H1 (cell line): ENCODE data around the gene NIPAL3. TPM values are rescaled to one million over a fixed set of nuclear protein-coding genes. Genes with fewer than 3 reads are reported as not detected.

ENCODE experiments used
- CTCF ChIA-PET: fragments of 300-600 bp; sonication (Branson Sonifier 250); formaldehyde crosslinking; loops from one replicate; lab custom pipeline; 2021; ENCODE audit not compliant: partially characterized antibody; lab: Charles Lee
- POLR2A ChIA-PET: fragments of 300-600 bp; sonication (Branson Sonifier 250); formaldehyde crosslinking; loops from one replicate; lab custom pipeline; 2021; ENCODE audit warnings: inconsistent platforms; ENCODE audit not compliant: partially characterized antibody; lab: Charles Lee
- DNase-seq, 2 experiments: peaks; one replicate each; pipeline versions ENCODE4 v3.0.0 to v3.0.0-alpha.2; 2010 to 2022; ENCODE audit warnings: low spot score in 2 of 2, low read depth in 1 of 2, mixed read lengths in 1 of 2
- FAIRE-seq: peaks from 2 replicates; lab custom pipeline; 2011; peaks lifted over from hg19 to GRCh38; lab: Jason Lieb, UNC
- H2AFZ ChIP-seq: 2 replicates; pipeline ENCODE4 v1.8.1; 2012; ENCODE audit warnings: low read length, inconsistent platforms
- H2AK5ac ChIP-seq: 2 replicates; pipeline ENCODE4 v1.6.1; 2013; ENCODE audit warnings: low read depth, low read length
- H2BK120ac ChIP-seq: replicated peaks from 2 replicates; pipeline ENCODE3; 2013; ENCODE audit warnings: low read depth, low read length, inconsistent platforms
- H2BK12ac ChIP-seq: 2 replicates; pipeline ENCODE4 v1.6.1; 2013; ENCODE audit warnings: low read depth, low read length
- H2BK15ac ChIP-seq: 2 replicates; pipeline ENCODE4 v1.6.1; 2013; ENCODE audit warnings: low read length
- H2BK20ac ChIP-seq: 2 replicates; pipeline ENCODE4 v1.6.1; 2013; ENCODE audit warnings: low read length
- H2BK5ac ChIP-seq: 2 replicates; pipeline ENCODE4 v1.6.1; 2013; ENCODE audit warnings: low read depth, low read length
- H3K14ac ChIP-seq: 2 replicates; pipeline ENCODE4 v1.6.1; 2013; ENCODE audit warnings: inconsistent platforms; ENCODE audit not compliant: insufficient read length
- H3K18ac ChIP-seq: 2 replicates; pipeline ENCODE4 v1.6.1; 2013; ENCODE audit warnings: low read length; ENCODE audit errors: extremely low read depth
- H3K23ac ChIP-seq: 2 replicates; pipeline ENCODE4 v1.6.1; 2013; ENCODE audit warnings: inconsistent platforms; ENCODE audit not compliant: insufficient read length
- H3K23me2 ChIP-seq: 2 replicates; pipeline ENCODE4 v1.6.1; 2013; ENCODE audit warnings: low read depth, low read length
- H3K27ac ChIP-seq: 2 replicates; pipeline ENCODE4 v1.6.1; 2011; ENCODE audit warnings: low read depth, low read length, inconsistent platforms
- H3K27me3 ChIP-seq, 4 experiments: replicated peaks in 1 of 4; 1 replicate in 1 of 4; 2 replicates in 3 of 4; pipeline versions ENCODE4 v1.6.1 to v1.8.1; 2011 to 2013; ENCODE audit warnings: low read length in 3 of 4, mild to moderate bottlenecking in 3 of 4, inconsistent platforms in 2 of 4, mixed read lengths in 2 of 4, moderate library complexity in 1 of 4; ENCODE audit not compliant: control insufficient read depth in 3 of 4, insufficient read depth in 3 of 4; ENCODE audit errors: extremely low read depth in 1 of 4
- H3K36me3 ChIP-seq, 4 experiments: 2 replicates each; pipeline versions ENCODE4 v1.6.1 to v1.8.1; 2011 to 2013; ENCODE audit warnings: mild to moderate bottlenecking in 4 of 4, low read length in 3 of 4, moderate library complexity in 2 of 4, control low read depth in 1 of 4, inconsistent platforms in 1 of 4; ENCODE audit not compliant: insufficient read depth in 4 of 4, control insufficient read depth in 2 of 4
- H3K4ac ChIP-seq: replicated peaks from 2 replicates; pipeline ENCODE3; 2013; ENCODE audit warnings: low read length, low read depth, mixed read lengths, inconsistent platforms; ENCODE audit not compliant: insufficient read length
- H3K4me1 ChIP-seq, 4 experiments: replicated peaks in 1 of 4; 1 replicate in 1 of 4; 2 replicates in 3 of 4; pipeline versions ENCODE4 v1.6.1 to v1.8.1; 2011 to 2013; ENCODE audit warnings: low read length in 3 of 4, inconsistent platforms in 2 of 4, mixed read lengths in 1 of 4; ENCODE audit not compliant: insufficient read depth in 4 of 4, control insufficient read depth in 3 of 4
- H3K4me2 ChIP-seq, 2 experiments: 2 replicates each; pipeline versions ENCODE4 v1.6.1 to v1.8.1; 2011 to 2013; ENCODE audit warnings: low read depth in 2 of 2, low read length in 2 of 2, control low read depth in 1 of 2, inconsistent platforms in 1 of 2, mild to moderate bottlenecking in 1 of 2; ENCODE audit not compliant: insufficient read depth in 1 of 2
- H3K4me3 ChIP-seq, 4 experiments: fragments of 200-600, 300-600 bp in 1 of 4; sonication (generic), shearing (Covaris generic), sonication (Bioruptor Twin) in 1 of 4; 2 replicates each; pipeline versions ENCODE4 v1.5.1 to v1.8.1; 2011 to 2016; ENCODE audit warnings: low read length in 4 of 4, low read depth in 3 of 4, control low read depth in 2 of 4, inconsistent platforms in 2 of 4, mild to moderate bottlenecking in 2 of 4, mixed read lengths in 1 of 4, moderate library complexity in 1 of 4; ENCODE audit not compliant: insufficient read depth in 2 of 4; ENCODE audit errors: extremely low read depth in 1 of 4
- H3K56ac ChIP-seq: replicated peaks from 2 replicates; pipeline ENCODE3; 2013; ENCODE audit warnings: low read depth, mild to moderate bottlenecking, mixed read lengths, low read length, inconsistent platforms; ENCODE audit not compliant: insufficient read length
- H3K79me1 ChIP-seq: 2 replicates; pipeline ENCODE4 v1.6.1; 2013; ENCODE audit warnings: low read depth, low read length, control low read depth
- H3K79me2 ChIP-seq, 2 experiments: 2 replicates each; pipeline versions ENCODE4 v1.6.1 to v1.8.1; 2012 to 2013; ENCODE audit warnings: low read length in 2 of 2, mild to moderate bottlenecking in 2 of 2, inconsistent platforms in 1 of 2; ENCODE audit not compliant: insufficient read depth in 2 of 2, control insufficient read depth in 1 of 2
- H3K9ac ChIP-seq, 4 experiments: replicated peaks in 1 of 4; 1 replicate in 1 of 4; 2 replicates in 3 of 4; pipeline versions ENCODE4 v1.6.1 to v1.8.1; 2011 to 2013; ENCODE audit warnings: low read depth in 3 of 4, low read length in 3 of 4, control low read depth in 2 of 4, mild to moderate bottlenecking in 2 of 4, moderate library complexity in 2 of 4, inconsistent platforms in 1 of 4; ENCODE audit errors: extremely low read depth in 1 of 4
- H3K9me3 ChIP-seq, 2 experiments: 2 replicates each; pipeline versions ENCODE4 v1.6.1 to v1.8.1; 2012 to 2013; ENCODE audit warnings: mild to moderate bottlenecking in 2 of 2, moderate library complexity in 2 of 2, control low read depth in 1 of 2, inconsistent platforms in 1 of 2, low read depth in 1 of 2, low read length in 1 of 2, mixed read lengths in 1 of 2; ENCODE audit not compliant: insufficient read depth in 2 of 2
- H4K20me1 ChIP-seq, 2 experiments: replicated peaks in 1 of 2; 2 replicates each; pipeline versions ENCODE3 to v1.8.1; 2011 to 2013; ENCODE audit warnings: inconsistent platforms in 2 of 2, low read length in 2 of 2, mild to moderate bottlenecking in 1 of 2; ENCODE audit not compliant: insufficient read depth in 2 of 2, control insufficient read depth in 1 of 2
- H4K5ac ChIP-seq: 2 replicates; pipeline ENCODE4 v1.6.1; 2013; ENCODE audit warnings: low read length, low read depth, mixed read lengths, inconsistent platforms; ENCODE audit not compliant: insufficient read length
- H4K8ac ChIP-seq: 2 replicates; pipeline ENCODE4 v1.8.0; 2013; ENCODE audit warnings: mild to moderate bottlenecking, moderate library complexity, low read length, inconsistent platforms; ENCODE audit not compliant: insufficient read depth; ENCODE audit errors: extremely low read depth
- H4K91ac ChIP-seq: replicated peaks from 2 replicates; pipeline ENCODE3; 2013; ENCODE audit warnings: low read length, mixed read lengths, inconsistent platforms; ENCODE audit not compliant: insufficient read length
- BRCA1 ChIP-seq: IDR thresholded peaks from 2 replicates; pipeline ENCODE4 v1.6.1; 2012; ENCODE audit warnings: low read depth, low read length, improper control_type of control experiment
- CTCF ChIP-seq, 3 experiments: IDR thresholded peaks; 1 replicate in 2 of 3; 2 replicates in 1 of 3; pipeline versions ENCODE4 v1.5.1 to v1.6.1; 2011; ENCODE audit warnings: low read length in 3 of 3, mild to moderate bottlenecking in 3 of 3, inconsistent platforms in 2 of 3, low read depth in 1 of 3, moderate library complexity in 1 of 3; ENCODE audit not compliant: insufficient read depth in 1 of 3; ENCODE audit errors: control extremely low read depth in 1 of 3
- FOSL1 ChIP-seq: IDR thresholded peaks from 2 replicates; pipeline ENCODE4 v1.6.1; 2011; ENCODE audit warnings: mild to moderate bottlenecking, low read depth, low read length, moderate library complexity; ENCODE audit not compliant: insufficient read depth
- GABPA ChIP-seq: IDR thresholded peaks from 2 replicates; pipeline ENCODE4 v1.6.1; 2011; ENCODE audit warnings: mild to moderate bottlenecking, low read length, moderate library complexity, borderline replicate concordance; ENCODE audit not compliant: insufficient read depth
- MAX ChIP-seq: IDR thresholded peaks from 2 replicates; pipeline ENCODE4 v1.6.1; 2012; ENCODE audit warnings: inconsistent platforms
- RBBP5 ChIP-seq: IDR thresholded peaks from 2 replicates; pipeline ENCODE4 v1.7.1; 2012; ENCODE audit warnings: low read depth, mild to moderate bottlenecking, inconsistent platforms, low read length, moderate library complexity, borderline replicate concordance
- RXRA ChIP-seq: IDR thresholded peaks from 2 replicates; pipeline ENCODE4 v1.6.1; 2011; ENCODE audit warnings: low read depth, mild to moderate bottlenecking, low read length, moderate library complexity; ENCODE audit not compliant: insufficient read depth
- SIX5 ChIP-seq: IDR thresholded peaks from 2 replicates; pipeline ENCODE4 v1.6.1; 2011; ENCODE audit warnings: mild to moderate bottlenecking, low read depth, low read length
- WGBS, 2 experiments: shearing (Covaris generic) in 1 of 2; methylation state at CpG; one replicate each; pipeline versions ENCODE4 v1.1.6 to v1.1.7; 2013 to 2015; ENCODE audit warnings: low lambda C conversion rate in 2 of 2, mixed read lengths in 2 of 2, inconsistent platforms in 1 of 2, low coverage in 1 of 2, missing lambda C conversion rate in 1 of 2; ENCODE audit not compliant: insufficient replicate concordance in 2 of 2, insufficient coverage in 1 of 2, insufficient read length in 1 of 2; ENCODE audit errors: extremely low coverage in 1 of 2, missing lambda C conversion rate in 1 of 2; 5-methylcytosine and 5-hydroxymethylcytosine counted together
- polyA plus RNA-seq, 7 experiments: library from polyadenylated mRNA; depleted of rRNA in 3 of 7; stranded (reverse) in 5 of 7; unstranded in 2 of 7; fragments of >200 nt in 5 of 7; fragments of 200-250 nt in 2 of 7; gene quantifications; 1 replicate in 5 of 7; 2 replicates in 1 of 7; 4 replicates in 1 of 7; pipeline versions ENCODE4 v1.2.1 to v1.2.3, GENCODE V29; 2011 to 2013; ENCODE audit warnings: missing spikeins in 2 of 7, mixed read lengths in 2 of 7
- total RNA-seq: library from RNA; stranded (reverse); fragmentation: NEBNext Ultra II Directional; extraction: Animal tissue kit (Norgen Biotek cat#: 25700); gene quantifications from 2 replicates; pipeline ENCODE4 v1.2.1, GENCODE V29; 2021

The NIPAL3 gene
- total and polyA plus RNA-seq, 2 of the 8 experiments (the other 6 are each of a cell fraction or from before 2014, with no cell fraction given): 8.8 to 11.0 TPM

GRCh38 chr1:24489674-24490073 lies 74.1 kb downstream of the NIPAL3 start:
- H3K79me2 ChIP-seq: no peaks in the 10 kb centered on the region
- H3K27ac ChIP-seq: no peak overlapping the region
- no peak overlapping the region for H2BK15ac ChIP-seq
- no peak overlapping the region for H3K23ac ChIP-seq
- H3K23me2 ChIP-seq: no peaks in the 10 kb centered on the region
- H2BK120ac ChIP-seq: no peak overlapping the region
- DNase-seq (no peak), FAIRE-seq (no peak)
- peaks cover 16 to 18% of the 10 kb centered on the region in 2 experiments; a peak in 3 of 4 replicates for H3K9me3 ChIP-seq
- H2AFZ ChIP-seq: no peak overlapping the region
- ChIA-PET CTCF (interaction anchor here (0.7 to 2.9 kb wide), 6 partner anchors 13 to 98 kb away, joined by 3 to 12 read pairs (median 5); partner anchors contain the start of gene RCAN3), POLR2A (interaction anchor here (1.0 kb wide), 1 partner anchor 8 kb away, joined by 3 read pairs; no protein-coding TSS in a partner anchor)
- H3K9ac ChIP-seq: no peak overlapping the region
- no peak overlapping the region for H3K4me2 ChIP-seq
- no peak overlapping the region for H3K18ac ChIP-seq
- H2BK5ac ChIP-seq: no peak overlapping the region
- no peaks in the 10 kb centered on the region for H4K20me1 ChIP-seq
- H2BK12ac ChIP-seq: no peak overlapping the region
- no peak overlapping the region for H3K4ac ChIP-seq
- H3K4me1 ChIP-seq: no peaks in the 10 kb centered on the region; a peak in 1 of 7 replicates
- no peak overlapping the region for H4K5ac ChIP-seq
- no peak overlapping the region for H3K56ac ChIP-seq
- H3K4me3 ChIP-seq: no peak overlapping the region
- H2AK5ac ChIP-seq: no peak overlapping the region
- H4K8ac ChIP-seq: no peak overlapping the region
- no peaks in the 10 kb centered on the region for H3K27me3 ChIP-seq
- H3K14ac ChIP-seq: no peak overlapping the region
- no peaks in the 10 kb centered on the region for H3K79me1 ChIP-seq
- WGBS, 2 experiments: 93% methylated on average over 12 of the region's 13 CpGs; no CpG with 5 or more reads in 1 of the 2 experiments
- H3K36me3 ChIP-seq: peaks cover 0 to 8% (median 0%) of the 10 kb centered on the region in 4 experiments; a peak in 2 of 8 replicates
- no peak overlapping the region for H4K91ac ChIP-seq
- H2BK20ac ChIP-seq: no peak overlapping the region
- TF ChIP-seq CTCF (IDR thresholded peaks at IDR 0.05; ENCODE audit: control extremely low read depth in 1 of 3, insufficient read depth in 1 of 3, low read depth in 1 of 3, low read length in 3 of 3) (no peak), MAX (no peak), GABPA (no peak), RXRA (no peak), FOSL1 (no peak), RBBP5 (no peak), SIX5 (no peak), BRCA1 (no peak)
